GM12878 (cell line): ENCODE data around the gene GUCA2A. TPM values are rescaled to one million over a fixed set of nuclear protein-coding genes. Genes with fewer than 3 reads are reported as not detected.

Source experiments
- CUX1 ChIP-seq: IDR thresholded peaks from 2 replicates; pipeline ENCODE4 v1.6.1; 2012; ENCODE audit warnings: improper control_type of control experiment, low read depth, low read length; ENCODE audit not compliant: insufficient replicate concordance
- EZH2 ChIP-seq: IDR thresholded peaks from 2 replicates; pipeline ENCODE4 v1.6.1; 2012; ENCODE audit warnings: low read depth, mild to moderate bottlenecking, control low read depth, inconsistent platforms, low read length, borderline replicate concordance; ENCODE audit not compliant: control insufficient read depth
- HDAC2 ChIP-seq: fragments of 200-600 bp; sonication (generic); IDR thresholded peaks from 2 replicates; pipeline ENCODE4 v1.6.1; 2017
- RB1 ChIP-seq: fragments of 450-650 bp; formaldehyde crosslinking; IDR thresholded peaks from 2 replicates; pipeline ENCODE4 v1.6.1; 2017; ENCODE audit warnings: mild to moderate bottlenecking, borderline replicate concordance
- polyA plus RNA-seq, 11 experiments: library from polyadenylated mRNA; depleted of rRNA in 4 of 11; unstranded in 6 of 11; stranded (reverse) in 5 of 11; fragments of >200 nt; fragmentation: Nextera tagmentation in 4 of 11; fragmentation: Illumina TruSeq in 1 of 11; extraction: Ambion mirVana in 4 of 11; extraction: Trizol in 1 of 11; gene quantifications; 1 replicate in 1 of 11; 2 replicates in 10 of 11; pipeline versions ENCODE4 v1.2.1 to v1.2.3, GENCODE V29; 2011 to 2016; ENCODE audit warnings: inconsistent platforms in 2 of 11, missing spikeins in 2 of 11, low read depth in 1 of 11
- total RNA-seq, 4 experiments: library from RNA; depleted of rRNA in 3 of 4; stranded (reverse); fragments of >200 nt in 3 of 4; fragmentation: Illumina TruSeq in 1 of 4; extraction: Trizol in 1 of 4; gene quantifications; 2 replicates each; pipeline versions ENCODE4 v1.2.1 to v1.2.3, GENCODE V29; 2013 to 2021
- TF ChIP-seq, protein P1 (sequence below): fragments of 450-650 bp; IDR thresholded peaks from 2 replicates; pipeline ENCODE4 v1.6.1; 2016; ENCODE audit warnings: mild to moderate bottlenecking, moderate library complexity, borderline replicate concordance

Gene GUCA2A
- total and polyA plus RNA-seq, 10 of the 15 experiments (the other 5 are each of a cell fraction or from before 2014, with no cell fraction given), result not detected

DNA sequence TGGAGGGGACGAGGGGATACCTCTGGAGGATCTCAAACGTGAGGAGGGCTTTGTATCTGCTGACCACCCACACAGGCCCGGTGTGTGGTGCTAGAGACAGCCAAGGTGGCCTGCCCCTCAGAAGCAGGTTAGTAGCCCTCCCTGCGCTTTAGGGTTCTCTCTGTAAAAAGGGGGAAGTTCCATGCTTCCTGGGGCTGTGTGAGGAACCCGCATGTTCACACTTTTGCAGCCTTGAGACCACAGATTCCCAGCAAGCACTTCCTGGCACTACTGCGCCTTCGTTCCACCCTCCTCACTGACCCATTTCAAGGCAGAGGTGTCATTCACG lies 19.2 kb downstream of the GUCA2A start (continued):
- TF ChIP-seq RB1 (no peak), CUX1 (no peak), EZH2 (no peak), HDAC2 (no peak)
- TF ChIP-seq, protein P1, sequence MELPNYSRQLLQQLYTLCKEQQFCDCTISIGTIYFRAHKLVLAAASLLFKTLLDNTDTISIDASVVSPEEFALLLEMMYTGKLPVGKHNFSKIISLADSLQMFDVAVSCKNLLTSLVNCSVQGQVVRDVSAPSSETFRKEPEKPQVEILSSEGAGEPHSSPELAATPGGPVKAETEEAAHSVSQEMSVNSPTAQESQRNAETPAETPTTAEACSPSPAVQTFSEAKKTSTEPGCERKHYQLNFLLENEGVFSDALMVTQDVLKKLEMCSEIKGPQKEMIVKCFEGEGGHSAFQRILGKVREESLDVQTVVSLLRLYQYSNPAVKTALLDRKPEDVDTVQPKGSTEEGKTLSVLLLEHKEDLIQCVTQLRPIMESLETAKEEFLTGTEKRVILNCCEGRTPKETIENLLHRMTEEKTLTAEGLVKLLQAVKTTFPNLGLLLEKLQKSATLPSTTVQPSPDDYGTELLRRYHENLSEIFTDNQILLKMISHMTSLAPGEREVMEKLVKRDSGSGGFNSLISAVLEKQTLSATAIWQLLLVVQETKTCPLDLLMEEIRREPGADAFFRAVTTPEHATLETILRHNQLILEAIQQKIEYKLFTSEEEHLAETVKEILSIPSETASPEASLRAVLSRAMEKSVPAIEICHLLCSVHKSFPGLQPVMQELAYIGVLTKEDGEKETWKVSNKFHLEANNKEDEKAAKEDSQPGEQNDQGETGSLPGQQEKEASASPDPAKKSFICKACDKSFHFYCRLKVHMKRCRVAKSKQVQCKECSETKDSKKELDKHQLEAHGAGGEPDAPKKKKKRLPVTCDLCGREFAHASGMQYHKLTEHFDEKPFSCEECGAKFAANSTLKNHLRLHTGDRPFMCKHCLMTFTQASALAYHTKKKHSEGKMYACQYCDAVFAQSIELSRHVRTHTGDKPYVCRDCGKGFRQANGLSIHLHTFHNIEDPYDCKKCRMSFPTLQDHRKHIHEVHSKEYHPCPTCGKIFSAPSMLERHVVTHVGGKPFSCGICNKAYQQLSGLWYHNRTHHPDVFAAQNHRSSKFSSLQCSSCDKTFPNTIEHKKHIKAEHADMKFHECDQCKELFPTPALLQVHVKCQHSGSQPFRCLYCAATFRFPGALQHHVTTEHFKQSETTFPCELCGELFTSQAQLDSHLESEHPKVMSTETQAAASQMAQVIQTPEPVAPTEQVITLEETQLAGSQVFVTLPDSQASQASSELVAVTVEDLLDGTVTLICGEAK, result no peak
